Vagina (tissue), 2 donors: ENCODE data around the gene CA5A.

ENCODE experiments used
- POLR2A ChIP-seq, 2 donors: fragments of 450-650 bp; IDR thresholded peaks; one replicate each; pipeline ENCODE4 v1.6.1; 2017; ENCODE audit warnings: antibody characterized with exemption in 2 of 2, mild to moderate bottlenecking in 2 of 2, moderate library complexity in 2 of 2
- POLR2AphosphoS5 ChIP-seq, 2 donors: sonication (generic); formaldehyde crosslinking; IDR thresholded peaks; one replicate each; pipeline ENCODE4 v1.9.0; 2017; ENCODE audit warnings: antibody characterized with exemption in 2 of 2, mild to moderate bottlenecking in 2 of 2, low read depth in 1 of 2; ENCODE audit not compliant: insufficient read depth in 1 of 2
- TF ChIP-seq, protein P1 (sequence below), 3 experiments: fragments of 450-650 bp in 2 of 3; fragments of 200-600 bp in 1 of 3; sonication (generic) in 1 of 3; IDR thresholded peaks; one replicate each; pipeline ENCODE4 v1.5.1; 2017 to 2019; ENCODE audit warnings: antibody characterized with exemption in 3 of 3, mild to moderate bottlenecking in 2 of 3, moderate library complexity in 2 of 3

GRCh38 chr16:87927195-87927562, 9.2 kb downstream of the CA5A start:
- TF ChIP-seq, protein P1, sequence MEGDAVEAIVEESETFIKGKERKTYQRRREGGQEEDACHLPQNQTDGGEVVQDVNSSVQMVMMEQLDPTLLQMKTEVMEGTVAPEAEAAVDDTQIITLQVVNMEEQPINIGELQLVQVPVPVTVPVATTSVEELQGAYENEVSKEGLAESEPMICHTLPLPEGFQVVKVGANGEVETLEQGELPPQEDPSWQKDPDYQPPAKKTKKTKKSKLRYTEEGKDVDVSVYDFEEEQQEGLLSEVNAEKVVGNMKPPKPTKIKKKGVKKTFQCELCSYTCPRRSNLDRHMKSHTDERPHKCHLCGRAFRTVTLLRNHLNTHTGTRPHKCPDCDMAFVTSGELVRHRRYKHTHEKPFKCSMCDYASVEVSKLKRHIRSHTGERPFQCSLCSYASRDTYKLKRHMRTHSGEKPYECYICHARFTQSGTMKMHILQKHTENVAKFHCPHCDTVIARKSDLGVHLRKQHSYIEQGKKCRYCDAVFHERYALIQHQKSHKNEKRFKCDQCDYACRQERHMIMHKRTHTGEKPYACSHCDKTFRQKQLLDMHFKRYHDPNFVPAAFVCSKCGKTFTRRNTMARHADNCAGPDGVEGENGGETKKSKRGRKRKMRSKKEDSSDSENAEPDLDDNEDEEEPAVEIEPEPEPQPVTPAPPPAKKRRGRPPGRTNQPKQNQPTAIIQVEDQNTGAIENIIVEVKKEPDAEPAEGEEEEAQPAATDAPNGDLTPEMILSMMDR (IDR thresholded peaks at IDR 0.05), result no peak
- TF ChIP-seq POLR2A (IDR thresholded peaks at IDR 0.05) (no peak), POLR2AphosphoS5 (IDR thresholded peaks at IDR 0.05; ENCODE audit: insufficient read depth in 1 of 2, low read depth in 1 of 2) (no peak)
